Measurements from ENCODE around the gene SPX.

Gene SPX

GRCh38 chr12:21516281-21516680 lies 9.8 kb upstream of the SPX start:
- Histone ChIP-seq H4K20me1 (ENCODE audit: insufficient read depth, low read length) (no peaks in the 10 kb centered on the region), H3K4me2 (ENCODE audit: insufficient read depth, low read length) (no peak overlapping the region), H2AFZ (ENCODE audit: low read depth, low read length) (no peak overlapping the region), H3K36me3 (ENCODE audit: insufficient read depth, low read length) (peaks cover 49% of the 10 kb centered on the region), H3K4me1 (ENCODE audit: insufficient read depth, low read length) (no peaks in the 10 kb centered on the region), H3K9me3 (ENCODE audit: insufficient read depth, low read length, severe bottlenecking) (no peaks in the 10 kb centered on the region), H3K4me3 (ENCODE audit: low read depth in 1 of 2, low read length in 2 of 2) (no peak overlapping the region), H3K27ac (ENCODE audit: low read length) (no peak overlapping the region), H3K79me2 (ENCODE audit: insufficient read depth, low read length) (no peaks in the 10 kb centered on the region), H3K9ac (ENCODE audit: low read depth, low read length) (no peak overlapping the region), H3K27me3 (ENCODE audit: insufficient read depth, low read length, poor library complexity) (no peaks in the 10 kb centered on the region)
- TF ChIP-seq EZH2 (IDR thresholded peaks at IDR 0.05; ENCODE audit: borderline replicate concordance, low read depth, low read length, severe bottlenecking) (no peak), CTCF (IDR thresholded peaks at IDR 0.05; ENCODE audit: borderline replicate concordance, extremely low read depth, low read length, poor library complexity, severe bottlenecking) (no peak)
- DNase-seq, result no peak
- ATAC-seq (ENCODE audit: insufficient read depth, low read depth), result no peak

- Histone ChIP-seq H3K4me1 (ENCODE audit: insufficient read depth, low read length) (no peaks in the 10 kb centered on the region), H3K79me2 (ENCODE audit: insufficient read depth, low read length) (no peaks in the 10 kb centered on the region), H3K9ac (ENCODE audit: low read depth, low read length) (no peak overlapping the region), H3K9me3 (ENCODE audit: insufficient read depth, low read length, severe bottlenecking) (no peaks in the 10 kb centered on the region), H3K27me3 (ENCODE audit: insufficient read depth, low read length, poor library complexity) (no peaks in the 10 kb centered on the region), H3K27ac (ENCODE audit: low read length) (no peak overlapping the region), H2AFZ (ENCODE audit: low read depth, low read length) (no peak overlapping the region), H3K36me3 (ENCODE audit: insufficient read depth, low read length) (peaks cover 34% of the 10 kb centered on the region), H4K20me1 (ENCODE audit: insufficient read depth, low read length) (no peaks in the 10 kb centered on the region), H3K4me3 (ENCODE audit: low read depth in 1 of 2, low read length in 2 of 2) (no peak overlapping the region), H3K4me2 (ENCODE audit: insufficient read depth, low read length) (no peak overlapping the region)
- ATAC-seq (ENCODE audit: insufficient read depth, low read depth) (no peak), DNase-seq (no peak)
- TF ChIP-seq CTCF (IDR thresholded peaks at IDR 0.05; ENCODE audit: borderline replicate concordance, extremely low read depth, low read length, poor library complexity, severe bottlenecking) (no peak), EZH2 (IDR thresholded peaks at IDR 0.05; ENCODE audit: borderline replicate concordance, low read depth, low read length, severe bottlenecking) (no peak)
Observed at GRCh38 chr12:21518451-21518850, 7.6 kb upstream of the SPX start.

- Histone ChIP-seq H3K27ac (ENCODE audit: low read length) (no peak overlapping the region), H3K27me3 (ENCODE audit: insufficient read depth, low read length, poor library complexity) (no peaks in the 10 kb centered on the region), H3K4me1 (ENCODE audit: insufficient read depth, low read length) (no peaks in the 10 kb centered on the region), H3K36me3 (ENCODE audit: insufficient read depth, low read length) (peaks cover 6% of the 10 kb centered on the region; the same call in 1 of the 2 replicates), H3K79me2 (ENCODE audit: insufficient read depth, low read length) (no peaks in the 10 kb centered on the region), H4K20me1 (ENCODE audit: insufficient read depth, low read length) (no peaks in the 10 kb centered on the region), H3K4me2 (ENCODE audit: insufficient read depth, low read length) (no peak overlapping the region), H3K9ac (ENCODE audit: low read depth, low read length) (no peak overlapping the region), H3K9me3 (ENCODE audit: insufficient read depth, low read length, severe bottlenecking) (no peaks in the 10 kb centered on the region), H2AFZ (ENCODE audit: low read depth, low read length) (no peak overlapping the region), H3K4me3 (ENCODE audit: low read depth in 1 of 2, low read length in 2 of 2) (no peak overlapping the region)
- ATAC-seq (ENCODE audit: insufficient read depth, low read depth) (no peak), DNase-seq (no peak)
- TF ChIP-seq EZH2 (IDR thresholded peaks at IDR 0.05; ENCODE audit: borderline replicate concordance, low read depth, low read length, severe bottlenecking), result no peak
- no peak for TF ChIP-seq CTCF (IDR thresholded peaks at IDR 0.05; ENCODE audit: borderline replicate concordance, extremely low read depth, low read length, poor library complexity, severe bottlenecking)
Observed at GRCh38 chr12:21521541-21521940, 4.6 kb upstream of the SPX start.

GRCh38 chr12:21523148-21523547 lies 2.9 kb upstream of the SPX start:
- H3K4me2 ChIP-seq (ENCODE audit: insufficient read depth, low read length), result no peak overlapping the region
- H3K4me1 ChIP-seq (ENCODE audit: insufficient read depth, low read length), result no peaks in the 10 kb centered on the region
- no peak for ATAC-seq (ENCODE audit: insufficient read depth, low read depth)
- H3K27ac ChIP-seq (ENCODE audit: low read length), result no peak overlapping the region
- DNase-seq, result no peak
- no peaks in the 10 kb centered on the region for H4K20me1 ChIP-seq (ENCODE audit: insufficient read depth, low read length)
- TF ChIP-seq CTCF (IDR thresholded peaks at IDR 0.05; ENCODE audit: borderline replicate concordance, extremely low read depth, low read length, poor library complexity, severe bottlenecking) (no peak), EZH2 (IDR thresholded peaks at IDR 0.05; ENCODE audit: borderline replicate concordance, low read depth, low read length, severe bottlenecking) (no peak)
- H3K4me3 ChIP-seq (ENCODE audit: low read depth in 1 of 2, low read length in 2 of 2), result no peak overlapping the region
- no peak overlapping the region for H2AFZ ChIP-seq (ENCODE audit: low read depth, low read length)
- no peaks in the 10 kb centered on the region for H3K36me3 ChIP-seq (ENCODE audit: insufficient read depth, low read length)
- no peak overlapping the region for H3K9ac ChIP-seq (ENCODE audit: low read depth, low read length)
- H3K27me3 ChIP-seq (ENCODE audit: insufficient read depth, low read length, poor library complexity), result no peaks in the 10 kb centered on the region
- no peaks in the 10 kb centered on the region for H3K79me2 ChIP-seq (ENCODE audit: insufficient read depth, low read length)
- H3K9me3 ChIP-seq (ENCODE audit: insufficient read depth, low read length, severe bottlenecking), result no peaks in the 10 kb centered on the region
